ENCODE measurements around the gene LRRC57. TPM values are rescaled to one million over a fixed set of nuclear protein-coding genes. Genes with fewer than 3 reads are reported as not detected.

Gene LRRC57
- total and polyA plus RNA-seq, 3 donors from 2014 or later, result 15.5 to 35.4 (median 26.7) TPM

DNA sequence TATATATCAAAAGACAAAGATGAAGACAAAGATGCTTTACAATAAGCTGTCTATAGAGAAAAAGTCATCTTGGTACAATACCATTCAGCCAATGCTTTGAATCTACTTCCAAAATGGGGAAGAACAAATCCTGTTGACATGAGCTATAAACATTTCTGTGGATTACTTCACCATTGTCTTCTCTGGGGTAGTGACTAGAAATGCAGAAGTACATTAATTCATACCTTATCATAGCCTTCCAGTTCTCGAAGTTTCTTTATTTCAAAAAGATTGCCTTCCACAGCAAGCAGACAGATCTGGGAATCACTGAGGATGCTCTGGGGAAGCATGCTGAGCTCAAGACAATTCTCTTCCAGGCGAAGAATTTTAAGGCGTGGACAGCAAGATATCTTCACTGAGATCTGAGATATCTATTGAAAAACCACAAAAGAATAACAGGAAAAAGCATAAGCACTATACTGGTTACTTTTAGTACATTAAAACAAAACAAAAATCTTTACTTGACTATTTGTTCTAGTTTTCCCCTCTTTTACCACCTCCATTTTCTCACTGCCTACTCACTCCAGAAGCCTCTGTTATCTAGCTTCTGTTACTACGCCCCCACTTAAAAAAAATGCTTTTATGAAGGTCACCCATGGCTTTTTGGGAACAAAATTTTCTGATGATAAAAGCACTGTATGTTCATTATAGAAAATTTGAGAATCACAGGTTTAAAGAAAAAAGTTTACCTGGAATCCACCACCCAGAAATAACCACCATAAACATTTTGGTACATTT is 3.6 kb downstream of the LRRC57 start:
- no peak for DNase-seq
- Histone ChIP-seq H3K9me3 (no peaks in the 10 kb centered on the region), H3K4me3 (no peak overlapping the region), H3K27me3 (no peaks in the 10 kb centered on the region), H3K27ac (no peak overlapping the region), H3K4me1 (peaks cover 17% of the 10 kb centered on the region), H3K36me3 (ENCODE audit: low read depth, missing control alignments) (no peaks in the 10 kb centered on the region)
- intact Hi-C loops (cut with DNase I; ENCODE audit: low total_unique reads), result no loop called here
- 77 to 86% methylated on average over 4 of the region's 4 CpGs for WGBS, 2 donors
- TF ChIP-seq, protein P1, sequence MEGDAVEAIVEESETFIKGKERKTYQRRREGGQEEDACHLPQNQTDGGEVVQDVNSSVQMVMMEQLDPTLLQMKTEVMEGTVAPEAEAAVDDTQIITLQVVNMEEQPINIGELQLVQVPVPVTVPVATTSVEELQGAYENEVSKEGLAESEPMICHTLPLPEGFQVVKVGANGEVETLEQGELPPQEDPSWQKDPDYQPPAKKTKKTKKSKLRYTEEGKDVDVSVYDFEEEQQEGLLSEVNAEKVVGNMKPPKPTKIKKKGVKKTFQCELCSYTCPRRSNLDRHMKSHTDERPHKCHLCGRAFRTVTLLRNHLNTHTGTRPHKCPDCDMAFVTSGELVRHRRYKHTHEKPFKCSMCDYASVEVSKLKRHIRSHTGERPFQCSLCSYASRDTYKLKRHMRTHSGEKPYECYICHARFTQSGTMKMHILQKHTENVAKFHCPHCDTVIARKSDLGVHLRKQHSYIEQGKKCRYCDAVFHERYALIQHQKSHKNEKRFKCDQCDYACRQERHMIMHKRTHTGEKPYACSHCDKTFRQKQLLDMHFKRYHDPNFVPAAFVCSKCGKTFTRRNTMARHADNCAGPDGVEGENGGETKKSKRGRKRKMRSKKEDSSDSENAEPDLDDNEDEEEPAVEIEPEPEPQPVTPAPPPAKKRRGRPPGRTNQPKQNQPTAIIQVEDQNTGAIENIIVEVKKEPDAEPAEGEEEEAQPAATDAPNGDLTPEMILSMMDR (IDR thresholded peaks at IDR 0.05), result no peak
- no peak for TF ChIP-seq POLR2A (IDR thresholded peaks at IDR 0.05)

DNA sequence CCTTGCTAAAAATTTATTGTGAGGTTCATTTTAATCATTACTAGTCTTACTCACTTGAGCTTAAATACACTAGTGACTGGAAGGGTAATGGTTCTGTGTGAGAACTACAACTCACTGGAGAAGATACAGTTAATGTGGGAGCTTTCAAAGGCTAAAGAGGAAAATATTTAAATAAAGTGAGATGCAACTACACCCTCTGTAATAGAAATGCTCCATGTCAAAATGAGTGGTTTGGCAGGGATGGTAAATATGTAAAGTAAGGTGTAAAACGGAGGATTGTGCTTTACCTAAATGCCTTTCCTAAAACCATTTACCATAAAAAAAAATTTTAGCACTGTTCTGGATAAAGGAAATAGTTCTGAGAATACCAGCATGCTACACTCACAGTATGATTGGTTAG is 15.3 kb downstream of the LRRC57 start:
- no peak for DNase-seq
- H3K27ac ChIP-seq, result no peak overlapping the region
- TF ChIP-seq POLR2A (IDR thresholded peaks at IDR 0.05), result no peak
- TF ChIP-seq, protein P1 (IDR thresholded peaks at IDR 0.05), result no peak
- no peaks in the 10 kb centered on the region for H3K27me3 ChIP-seq
- H3K9me3 ChIP-seq, result no peaks in the 10 kb centered on the region
- H3K4me3 ChIP-seq, result no peak overlapping the region
- intact Hi-C loops (cut with DNase I; ENCODE audit: low total_unique reads), result no loop called here
- H3K36me3 ChIP-seq (ENCODE audit: low read depth, missing control alignments), result no peaks in the 10 kb centered on the region
- no peaks in the 10 kb centered on the region for H3K4me1 ChIP-seq
- 86 to 90% methylated on average over 1 of the region's 1 CpG for WGBS, 2 donors

DNA sequence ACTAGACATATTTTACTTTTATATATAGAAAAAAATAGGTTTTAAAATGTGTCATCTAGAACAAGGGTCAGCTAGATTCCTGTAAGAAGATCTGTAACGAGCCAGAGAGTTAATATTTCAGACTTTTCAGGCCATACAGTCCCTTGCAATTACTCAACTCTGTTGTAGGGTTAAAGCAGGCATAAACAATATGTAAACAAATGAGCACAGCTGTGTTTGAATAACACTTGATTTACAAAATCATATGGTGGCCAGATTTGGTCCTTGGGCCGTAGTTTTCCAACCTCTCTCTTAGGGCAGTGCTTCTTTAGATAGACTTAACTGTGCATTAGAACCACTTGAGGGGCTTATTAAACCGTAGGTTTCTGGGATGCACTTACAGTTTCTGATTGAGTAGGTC is 19.6 kb downstream of the LRRC57 start:
- no peak for DNase-seq
- H3K4me1 ChIP-seq, result no peaks in the 10 kb centered on the region
- no peak overlapping the region for H3K27ac ChIP-seq
- 92 to 95% methylated on average over 3 of the region's 3 CpGs for WGBS, 2 donors
- TF ChIP-seq, protein P1 (IDR thresholded peaks at IDR 0.05), result no peak
- no peak for TF ChIP-seq POLR2A (IDR thresholded peaks at IDR 0.05)
- no peaks in the 10 kb centered on the region for H3K36me3 ChIP-seq (ENCODE audit: low read depth, missing control alignments)
- H3K9me3 ChIP-seq, result no peaks in the 10 kb centered on the region
- no peak overlapping the region for H3K4me3 ChIP-seq
- no peaks in the 10 kb centered on the region for H3K27me3 ChIP-seq
- intact Hi-C loops (cut with DNase I; ENCODE audit: low total_unique reads), result no loop called here

DNA sequence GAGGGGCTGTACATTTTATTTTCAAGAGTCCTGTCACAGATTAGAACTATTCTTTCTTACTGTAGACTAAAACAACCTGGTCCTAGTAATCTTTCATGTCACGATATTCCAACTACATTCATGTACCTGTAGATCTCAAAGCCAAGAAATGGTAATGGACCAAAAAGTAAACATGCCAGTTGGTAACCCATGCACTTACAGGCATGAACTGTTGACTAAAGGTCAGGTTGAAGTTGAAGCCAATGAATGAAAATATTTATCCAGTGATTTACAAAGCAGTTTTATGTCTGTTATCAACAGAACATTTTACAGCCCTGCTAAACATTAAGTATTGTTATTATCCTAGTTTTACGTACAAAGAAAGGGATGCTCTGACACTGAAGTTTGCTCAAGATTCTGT is 25.3 kb downstream of the LRRC57 start:
- Histone ChIP-seq H3K27ac (no peak overlapping the region), H3K36me3 (ENCODE audit: low read depth, missing control alignments) (no peaks in the 10 kb centered on the region), H3K4me1 (no peaks in the 10 kb centered on the region), H3K4me3 (no peak overlapping the region), H3K9me3 (no peaks in the 10 kb centered on the region), H3K27me3 (no peaks in the 10 kb centered on the region)
- TF ChIP-seq, protein P1 (IDR thresholded peaks at IDR 0.05), result no peak
- TF ChIP-seq POLR2A (IDR thresholded peaks at IDR 0.05), result no peak
- no peak for DNase-seq
- intact Hi-C loops (cut with DNase I; ENCODE audit: low total_unique reads), result no loop called here
- WGBS, 2 donors, result 89 to 92% methylated on average over 2 of the region's 2 CpGs

DNA sequence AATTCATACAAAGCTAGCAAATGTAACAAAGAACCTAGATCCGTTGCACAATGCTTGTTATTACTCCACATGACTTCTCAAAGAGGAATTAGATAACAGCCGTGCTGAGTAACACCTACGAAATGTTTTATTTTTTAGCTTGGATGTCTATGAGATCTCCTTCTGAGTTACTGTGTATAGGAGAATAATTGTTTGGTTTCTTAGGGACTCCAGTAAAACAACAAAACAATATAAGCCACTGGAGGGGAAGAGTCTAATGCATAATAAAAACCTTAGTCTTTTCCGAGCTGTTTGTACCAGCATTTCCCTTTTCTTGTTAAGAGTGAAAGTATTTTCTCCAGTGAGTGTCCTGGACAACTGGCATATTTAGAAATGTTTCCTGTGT is 37.6 kb downstream of the LRRC57 start:
- Histone ChIP-seq H3K4me1 (peaks cover 33% of the 10 kb centered on the region), H3K4me3 (no peak overlapping the region), H3K36me3 (ENCODE audit: low read depth, missing control alignments) (no peaks in the 10 kb centered on the region), H3K27ac (peak overlapping the region; percentile 49 to 84), H3K27me3 (no peaks in the 10 kb centered on the region), H3K9me3 (no peaks in the 10 kb centered on the region)
- intact Hi-C loops (cut with DNase I; ENCODE audit: low total_unique reads), result no loop called here
- no peak for DNase-seq
- 30 to 32% methylated on average over 4 of the region's 4 CpGs for WGBS, 2 donors
- TF ChIP-seq, protein P1 (IDR thresholded peaks at IDR 0.05), result no peak
- no peak for TF ChIP-seq POLR2A (IDR thresholded peaks at IDR 0.05)

All from testis (tissue), 3 donors.